ENCODE data around the gene F7.
"Not testable (repeated sequence)": the region's sequence is repeated elsewhere in the genome, so short reads cannot be mapped to it uniquely, and the experiment has no call there.

The F7 gene

GRCh38 chr13:113098162-113098732, 7.3 kb upstream of the F7 start:
- DNase-seq (ENCODE audit: low read depth in 2 of 2, low spot score in 1 of 2): no peak

- no peak for DNase-seq (ENCODE audit: low read depth in 2 of 2, low spot score in 1 of 2)
Measured at GRCh38 chr13:113099142-113099541, 6.4 kb upstream of the F7 start.

GRCh38 chr13:113102302-113102701, 3.3 kb upstream of the F7 start:
- not testable (repeated sequence) for DNase-seq (ENCODE audit: low read depth in 2 of 2, low spot score in 1 of 2)

- DNase-seq (ENCODE audit: low read depth in 2 of 2, low spot score in 1 of 2): no peak
Measured at GRCh38 chr13:113102727-113103126, 2.9 kb upstream of the F7 start.

GRCh38 chr13:113103646-113104045, 1.9 kb upstream of the F7 start:
- no peak for DNase-seq (ENCODE audit: low read depth in 2 of 2, low spot score in 1 of 2)

- no peak for DNase-seq (ENCODE audit: low read depth in 2 of 2, low spot score in 1 of 2)
Measured at GRCh38 chr13:113105921-113106452, 396 bp downstream of the F7 start.

GRCh38 chr13:113106711-113107351, 1.2 kb downstream of the F7 start:
- no peak for DNase-seq (ENCODE audit: low read depth in 2 of 2, low spot score in 1 of 2)

- not testable (repeated sequence) for DNase-seq (ENCODE audit: low read depth in 2 of 2, low spot score in 1 of 2)
Measured at GRCh38 chr13:113108521-113108920, 2.9 kb downstream of the F7 start.

- DNase-seq (ENCODE audit: low read depth in 2 of 2, low spot score in 1 of 2): no peak
Measured at GRCh38 chr13:113109151-113110047, 3.8 kb downstream of the F7 start.

- no peak for DNase-seq (ENCODE audit: low read depth in 2 of 2, low spot score in 1 of 2)
Measured at GRCh38 chr13:113110048-113110851, 4.7 kb downstream of the F7 start.

GRCh38 chr13:113110852-113111315, 5.3 kb downstream of the F7 start:
- no peak for DNase-seq (ENCODE audit: low read depth in 2 of 2, low spot score in 1 of 2)

GRCh38 chr13:113111821-113112220, 6.2 kb downstream of the F7 start:
- DNase-seq (ENCODE audit: low read depth in 2 of 2, low spot score in 1 of 2): not testable (repeated sequence)

GRCh38 chr13:113112475-113112874, 6.9 kb downstream of the F7 start:
- DNase-seq (ENCODE audit: low read depth in 2 of 2, low spot score in 1 of 2): not testable (repeated sequence)

- no peak for DNase-seq (ENCODE audit: low read depth in 2 of 2, low spot score in 1 of 2)
Measured at GRCh38 chr13:113112893-113113845, 7.6 kb downstream of the F7 start.

GRCh38 chr13:113113846-113114271, 8.3 kb downstream of the F7 start:
- DNase-seq (ENCODE audit: low read depth in 2 of 2, low spot score in 1 of 2): no peak

- no peak for DNase-seq (ENCODE audit: low read depth in 2 of 2, low spot score in 1 of 2)
Measured at GRCh38 chr13:113114511-113115362, 9.1 kb downstream of the F7 start.

GRCh38 chr13:113115363-113116205, 10.0 kb downstream of the F7 start:
- DNase-seq (ENCODE audit: low read depth in 2 of 2, low spot score in 1 of 2): no peak
